HCT116 (cell line): ENCODE measurements around the gene RBPMS2. TPM values are rescaled to one million over a fixed set of nuclear protein-coding genes. Genes with fewer than 3 reads are reported as not detected.

Experiments
- ATAC-seq: fragments of 200-7000 bp; cut with Tn5 transposase; 2 replicates; pipeline ENCODE4 v1.9.1; 2020; ENCODE audit warnings: mild to moderate bottlenecking, moderate library complexity
- BruUV-seq: library from RNA; stranded (reverse); fragments of 400-500 nt; replicated peaks from 2 replicates; lab custom pipeline; 2021; lab: Mats Ljungman, UMichigan
- CTCF ChIA-PET: fragments of 300-600 bp; sonication (Branson Sonifier 250); formaldehyde crosslinking; loops from one replicate; lab custom pipeline; 2021; ENCODE audit warnings: antibody characterized with exemption; lab: Charles Lee
- POLR2A ChIA-PET: fragments of 300-600, 350-600 bp; sonication (Branson Sonifier 250); formaldehyde crosslinking; loops from one replicate; lab custom pipeline; 2021; ENCODE audit warnings: antibody characterized with exemption; lab: Charles Lee
- RAD21 ChIA-PET, 2 experiments: fragments of 300-600 bp; sonication (Branson Sonifier 250); formaldehyde crosslinking; loops; one replicate each; lab custom pipeline; 2023; ENCODE audit warnings: low total read pairs in 2 of 2; ENCODE audit not compliant: uncharacterized antibody in 2 of 2, unreplicated experiment in 2 of 2, low non-redundant PET in 1 of 2; lab: Charles Lee
- DNase-seq: peaks from one replicate; pipeline ENCODE4 v3.0.0-alpha.2; 2010; ENCODE audit warnings: low read depth, low spot score
- H2AFZ ChIP-seq: fragments of 200-600 bp; shearing (Covaris generic), sonication (generic); 2 replicates; pipeline ENCODE4 v1.6.1; 2017; ENCODE audit warnings: low read depth, mixed run types, mixed read lengths, antibody characterized with exemption, low read length; ENCODE audit not compliant: poor library complexity, severe bottlenecking
- H3K27ac ChIP-seq: 2 replicates; pipeline ENCODE4 v1.5.1; 2012; ENCODE audit warnings: low read depth, low read length
- H3K27me3 ChIP-seq: fragments of 200-600 bp; sonication (generic); 2 replicates; pipeline ENCODE4 v1.6.1; 2016; ENCODE audit warnings: mixed run types, low read length, mixed read lengths; ENCODE audit not compliant: insufficient read depth
- H3K36me3 ChIP-seq, 2 experiments: fragments of 200-500 bp in 1 of 2; fragments of 200-600 bp in 1 of 2; sonication (Bioruptor generic) in 1 of 2; sonication (generic) in 1 of 2; 2 replicates each; pipeline versions ENCODE4 v1.5.1 to v1.6.1; 2014 to 2016; ENCODE audit warnings: low read length in 2 of 2, inconsistent platforms in 1 of 2, mixed read lengths in 1 of 2, mixed run types in 1 of 2; ENCODE audit not compliant: insufficient read depth in 2 of 2, control insufficient read depth in 1 of 2
- H3K4me1 ChIP-seq, 2 experiments: fragments of 200-600 bp in 1 of 2; sonication (generic) in 1 of 2; 2 replicates each; pipeline versions ENCODE4 v1.5.1 to v1.6.1; 2012 to 2017; ENCODE audit warnings: low read length in 2 of 2, inconsistent platforms in 1 of 2, mild to moderate bottlenecking in 1 of 2, mixed read lengths in 1 of 2, mixed run types in 1 of 2, moderate library complexity in 1 of 2; ENCODE audit not compliant: insufficient read depth in 2 of 2, control insufficient read depth in 1 of 2
- H3K4me2 ChIP-seq: fragments of 200-600 bp; sonication (generic); 2 replicates; pipeline ENCODE4 v1.6.1; 2017; ENCODE audit warnings: mixed run types, low read length, mixed read lengths
- H3K4me3 ChIP-seq, 2 experiments: fragments of 200-600 bp in 1 of 2; sonication (generic) in 1 of 2; replicated peaks in 1 of 2; 2 replicates each; pipeline ENCODE4 v1.5.1; 2011 to 2016; ENCODE audit warnings: low read length in 2 of 2, control low read depth in 1 of 2, low read depth in 1 of 2, mild to moderate bottlenecking in 1 of 2, mixed read lengths in 1 of 2, mixed run types in 1 of 2
- H3K79me2 ChIP-seq: fragments of 200-600 bp; sonication (generic); 2 replicates; pipeline ENCODE4 v1.6.1; 2017; ENCODE audit warnings: mild to moderate bottlenecking, mixed run types, low read length, moderate library complexity, mixed read lengths; ENCODE audit not compliant: insufficient read depth
- H3K9ac ChIP-seq: fragments of 200-600 bp; sonication (generic); 2 replicates; pipeline ENCODE4 v1.6.1; 2016; ENCODE audit warnings: low read length, mixed read lengths
- H3K9me2 ChIP-seq: fragments of 200-600 bp; sonication (generic), shearing (Covaris generic); 2 replicates; pipeline ENCODE4 v1.6.1; 2017; ENCODE audit warnings: mixed run types, mild to moderate bottlenecking, moderate library complexity; ENCODE audit not compliant: insufficient read depth
- H3K9me3 ChIP-seq, 2 experiments: fragments of 200-500 bp in 1 of 2; fragments of 200-600 bp in 1 of 2; sonication (Bioruptor generic) in 1 of 2; sonication (generic) in 1 of 2; 2 replicates each; pipeline ENCODE4 v1.6.1; 2014 to 2017; ENCODE audit warnings: low read length in 2 of 2, mixed read lengths in 2 of 2, inconsistent platforms in 1 of 2, low read depth in 1 of 2, mild to moderate bottlenecking in 1 of 2, mixed run types in 1 of 2, moderate library complexity in 1 of 2; ENCODE audit not compliant: control insufficient read depth in 1 of 2, insufficient read depth in 1 of 2
- H4K20me1 ChIP-seq: fragments of 200-600 bp; sonication (generic), shearing (Covaris generic); 2 replicates; pipeline ENCODE4 v1.6.1; 2017; ENCODE audit warnings: mixed run types, mild to moderate bottlenecking, moderate library complexity; ENCODE audit not compliant: insufficient read depth
- CBX3 ChIP-seq: IDR thresholded peaks from 2 replicates; pipeline ENCODE4 v1.6.1; 2012; ENCODE audit warnings: low read depth
- FOSL1 ChIP-seq: IDR thresholded peaks from 2 replicates; pipeline ENCODE4 v1.6.1; 2012; ENCODE audit warnings: low read depth
- TCF7L2 ChIP-seq: IDR thresholded peaks from 2 replicates; pipeline ENCODE4 v1.7.0; 2011; ENCODE audit warnings: borderline replicate concordance, inconsistent platforms; ENCODE audit not compliant: insufficient read depth, insufficient read length; ENCODE audit errors: extremely low read depth
- intact Hi-C: fragments of 100-400 bp; cut with micrococcal nuclease; formaldehyde crosslinking; loops from 2 replicates; pipeline ENCODE4 v1.10.0; 2022
- total RNA-seq: library from RNA; stranded (reverse); gene quantifications from one replicate; pipeline ENCODE4 v1.2.1, GENCODE V29; 2021; ENCODE audit not compliant: unreplicated experiment
- TF ChIP-seq, protein P1 (sequence below): IDR thresholded peaks from 2 replicates; pipeline ENCODE4 v1.6.1; 2012

The RBPMS2 gene
- total RNA-seq, 1 experiment from 2014 or later: 11.6 TPM

DNA sequence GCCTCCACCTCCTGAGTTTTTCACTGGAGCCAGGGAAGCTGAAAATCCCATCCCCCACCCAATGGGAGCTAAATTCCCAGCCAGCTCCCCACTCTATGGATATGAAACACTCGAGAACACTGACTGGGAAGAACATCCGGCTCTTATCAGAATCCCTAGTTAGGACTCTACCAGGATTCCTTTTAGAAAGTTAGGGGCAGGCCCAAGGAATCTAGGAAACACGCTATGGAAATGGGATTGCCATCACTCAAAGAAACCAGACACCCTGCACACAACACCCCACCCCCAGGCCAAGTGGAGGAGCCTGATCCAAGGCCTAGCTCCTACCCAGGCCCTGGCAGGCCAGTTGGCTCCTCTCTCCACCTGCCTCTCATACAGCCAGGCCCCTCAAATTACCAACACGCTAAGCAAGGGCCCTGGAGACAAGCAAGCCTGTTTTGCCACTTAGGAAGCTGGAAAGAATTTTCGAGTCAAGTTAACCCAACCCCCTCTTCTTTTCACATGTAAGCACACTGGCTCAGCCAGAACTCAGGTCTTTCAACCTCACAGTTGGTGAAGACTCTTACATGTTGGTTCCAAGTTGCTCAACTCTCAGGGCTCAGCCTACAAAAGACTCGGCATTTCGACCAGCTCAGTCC lies 75.5 kb downstream of the RBPMS2 start:
- BruUV-seq: no TSS peak
- Histone ChIP-seq H3K27ac (no peak overlapping the region), H3K4me1 (peaks cover 31 to 55% of the 10 kb centered on the region in 2 experiments)

DNA sequence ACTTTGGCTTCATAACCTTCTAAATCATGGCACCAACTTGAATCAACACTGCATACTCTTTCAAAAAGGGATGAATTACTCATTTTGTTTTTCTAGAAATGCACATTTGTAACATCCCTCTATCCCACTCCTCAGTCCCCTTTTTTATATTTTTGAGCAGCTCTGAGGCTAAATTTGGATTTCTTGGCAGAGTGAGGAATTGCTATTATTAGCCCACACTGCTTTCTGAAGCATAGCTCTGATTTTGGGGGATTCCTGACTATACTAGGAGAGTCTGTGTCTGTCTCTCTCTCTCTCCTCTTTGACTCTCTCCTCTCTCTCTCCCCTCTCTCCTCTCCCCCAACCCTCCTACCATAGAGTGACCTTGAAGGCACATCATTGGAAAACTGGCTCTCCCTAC lies 76.6 kb downstream of the RBPMS2 start:
- ChIA-PET RAD21 (no interaction called here), CTCF (interaction anchor here (1.2 kb wide), 1 partner anchor 12 kb away, joined by 3 read pairs; no protein-coding TSS in a partner anchor), POLR2A (no interaction called here)
- Histone ChIP-seq H3K9ac (no peak overlapping the region), H3K27ac (no peak overlapping the region), H3K36me3 (peaks cover 0 to 4% of the 10 kb centered on the region in 2 experiments; a peak in 2 of 4 replicates), H3K79me2 (peaks cover 80% of the 10 kb centered on the region), H3K4me1 (peaks cover 31 to 55% of the 10 kb centered on the region in 2 experiments), H3K27me3 (no peaks in the 10 kb centered on the region), H3K9me3 (no peaks in the 10 kb centered on the region), H3K4me2 (0 out of 2 replicates have a peak overlapping the region, but pooled peaks have one; percentile 44), H2AFZ (no peak overlapping the region), H3K9me2 (no peaks in the 10 kb centered on the region), H4K20me1 (peaks cover 11% of the 10 kb centered on the region; the same call in 1 of the 2 replicates), H3K4me3 (no peak overlapping the region)
- intact Hi-C loops: no loop called here
- BruUV-seq: no TSS peak
- no peak for TF ChIP-seq CBX3
- TF ChIP-seq FOSL1: no peak
- DNase-seq (no peak), ATAC-seq (no peak)

More for the DNA sequence above, 75.5 kb downstream of the RBPMS2 start:
- H4K20me1 ChIP-seq: peaks cover 11% of the 10 kb centered on the region; the same call in 1 of the 2 replicates
- intact Hi-C loops: no loop called here
- no peaks in the 10 kb centered on the region for H3K27me3 ChIP-seq
- H3K4me2 ChIP-seq: 0 out of 2 replicates have a peak overlapping the region, but pooled peaks have one; percentile 5
- H3K9me3 ChIP-seq: no peaks in the 10 kb centered on the region
- no peak overlapping the region for H3K9ac ChIP-seq
- H3K79me2 ChIP-seq: peaks cover 78% of the 10 kb centered on the region
- ATAC-seq (no peak), DNase-seq (no peak)
- POLR2A ChIA-PET: interaction anchor here (1.1 kb wide), 1 partner anchor 9 kb away, joined by 4 read pairs; no protein-coding TSS in a partner anchor
- H3K9me2 ChIP-seq: no peaks in the 10 kb centered on the region
- H3K4me3 ChIP-seq: no peak overlapping the region
- CTCF ChIA-PET: no interaction called here
- H2AFZ ChIP-seq: no peak overlapping the region
- RAD21 ChIA-PET: no interaction called here
- no peak for TF ChIP-seq TCF7L2
- TF ChIP-seq, protein P1, sequence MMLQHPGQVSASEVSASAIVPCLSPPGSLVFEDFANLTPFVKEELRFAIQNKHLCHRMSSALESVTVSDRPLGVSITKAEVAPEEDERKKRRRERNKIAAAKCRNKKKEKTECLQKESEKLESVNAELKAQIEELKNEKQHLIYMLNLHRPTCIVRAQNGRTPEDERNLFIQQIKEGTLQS: no peak
- peaks cover 0 to 3% of the 10 kb centered on the region in 2 experiments; a peak in 2 of 4 replicates for H3K36me3 ChIP-seq
